Stimulated activated CD4-positive, alpha-beta T cell treated with anti-CD3 and anti-CD28 coated beads, Interleukin-2, amount 100 ng/mL, for 24 hours (primary cell): ENCODE measurements around the gene HHIPL1.
"Not testable (repeated sequence)": the region's sequence is repeated elsewhere in the genome, so short reads cannot be mapped to it uniquely, and the experiment has no call there.

Experiments
- DNase-seq, 2 donors: peaks; one replicate each; pipeline ENCODE4 v3.0.0-alpha.2; 2020

The HHIPL1 gene

DNA sequence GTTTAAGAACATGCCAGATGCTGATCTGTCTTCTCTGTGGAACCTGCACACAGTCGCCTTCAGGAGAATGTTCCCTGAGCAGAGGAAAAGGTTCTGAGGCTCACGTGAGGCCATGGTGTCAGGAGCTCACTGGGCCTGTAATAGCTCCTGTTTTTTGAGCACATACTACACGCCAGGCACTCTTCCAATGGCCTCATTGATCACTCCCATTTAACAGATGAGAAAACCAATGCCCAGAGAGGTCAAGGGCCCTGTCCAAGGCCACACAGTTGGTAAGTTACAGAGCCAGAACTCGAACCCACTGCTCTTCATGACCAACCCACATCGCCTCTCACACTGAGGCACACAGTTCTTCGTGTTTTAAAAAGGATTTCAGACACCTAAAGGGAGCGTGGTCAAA is 7.3 kb upstream of the HHIPL1 start:
- no peak for DNase-seq

DNA sequence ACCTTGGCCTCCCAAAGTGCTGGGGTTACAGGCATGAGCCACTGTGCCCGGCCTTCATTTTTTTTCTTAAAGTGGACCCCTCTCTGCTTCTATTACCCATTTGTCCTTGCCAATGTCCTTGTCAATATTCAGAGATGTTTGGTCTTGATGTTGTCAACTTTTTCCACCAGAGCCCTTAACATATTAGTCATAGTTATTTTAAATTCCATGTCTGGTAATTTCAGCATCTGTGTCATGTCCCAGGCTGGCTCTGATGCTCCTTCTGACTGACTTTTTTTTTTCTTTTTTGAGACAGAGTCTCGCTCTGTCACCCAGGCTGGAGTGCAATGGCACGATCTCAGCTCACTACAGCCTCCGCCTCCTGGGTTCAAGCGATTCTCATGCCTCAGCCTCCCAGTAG is 2.2 kb upstream of the HHIPL1 start:
- not testable (repeated sequence) for DNase-seq

DNA sequence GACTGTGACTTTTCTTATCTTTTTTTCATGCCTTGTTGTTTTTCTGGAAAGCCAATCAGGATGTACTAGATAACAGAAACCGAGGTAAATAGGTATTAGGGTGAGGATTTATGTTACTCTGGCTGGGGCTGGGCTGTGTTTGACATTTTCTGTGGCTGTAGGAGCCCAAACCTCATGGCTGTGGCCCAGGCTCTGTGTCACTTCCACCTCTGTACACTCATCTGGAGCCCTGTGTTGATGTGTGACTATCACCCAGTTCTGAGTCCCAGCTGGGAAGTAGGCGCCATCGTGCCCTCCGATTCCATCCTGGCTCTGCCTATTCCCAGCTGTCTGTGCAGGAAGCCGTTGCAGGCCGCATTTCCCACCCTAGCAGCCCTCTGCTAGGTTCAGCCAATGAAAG is 1.6 kb upstream of the HHIPL1 start:
- no peak for DNase-seq

DNA sequence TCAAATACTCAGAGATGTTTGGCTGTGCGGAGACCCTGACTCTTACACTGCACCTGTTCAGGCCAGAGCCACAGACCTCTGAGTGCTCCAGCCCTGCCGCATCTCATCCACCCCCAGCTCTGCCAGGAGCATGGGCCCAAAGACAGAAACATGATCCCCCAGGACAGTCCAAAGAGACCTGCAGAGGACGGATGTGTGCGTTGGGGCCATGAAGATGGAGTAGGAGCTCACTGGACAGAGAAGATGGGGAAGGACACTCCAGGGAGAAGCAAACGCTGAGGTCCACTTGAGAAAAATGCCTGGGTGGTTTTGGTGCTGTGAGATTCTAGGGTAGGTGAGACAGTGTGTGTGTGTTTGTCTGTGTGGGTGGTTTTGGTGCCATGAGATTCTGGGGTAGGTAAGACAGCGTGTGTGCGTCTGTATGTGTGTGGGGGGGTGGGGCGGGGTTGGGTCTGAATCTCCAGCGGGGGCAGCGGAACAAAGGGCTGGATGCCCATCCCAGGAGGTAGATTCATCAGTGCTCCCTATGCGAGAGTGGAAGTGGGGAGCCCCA is 818 bp upstream of the HHIPL1 start:
- no peak for DNase-seq

- no peak for DNase-seq
Observed at GRCh38 chr14:99645545-99646505, 896 bp downstream of the HHIPL1 start.

DNA sequence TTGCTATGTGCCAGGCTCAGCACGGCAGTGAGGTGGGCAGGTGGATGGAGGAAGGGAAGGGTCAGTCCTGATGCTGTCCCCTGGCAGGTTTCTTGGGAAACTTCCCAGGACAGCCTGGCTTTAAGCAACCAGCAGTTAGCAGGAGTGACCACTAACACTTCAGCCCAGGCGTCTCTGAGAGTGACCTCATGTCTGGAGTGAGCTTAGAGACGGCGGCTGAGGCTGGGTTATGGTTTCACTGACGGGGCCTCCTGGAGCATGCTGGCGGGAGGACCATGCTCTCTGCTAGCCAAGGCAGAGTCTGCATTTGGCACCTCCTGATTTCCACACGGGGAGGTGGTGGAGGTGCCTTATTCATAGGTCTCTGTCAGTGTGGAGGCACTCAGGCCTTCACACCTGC is 2.5 kb downstream of the HHIPL1 start:
- DNase-seq, result no peak

GRCh38 chr14:99648027-99648784 is 3.3 kb downstream of the HHIPL1 start:
- DNase-seq, result no peak

GRCh38 chr14:99649219-99649618 is 4.3 kb downstream of the HHIPL1 start:
- DNase-seq, result no peak

DNA sequence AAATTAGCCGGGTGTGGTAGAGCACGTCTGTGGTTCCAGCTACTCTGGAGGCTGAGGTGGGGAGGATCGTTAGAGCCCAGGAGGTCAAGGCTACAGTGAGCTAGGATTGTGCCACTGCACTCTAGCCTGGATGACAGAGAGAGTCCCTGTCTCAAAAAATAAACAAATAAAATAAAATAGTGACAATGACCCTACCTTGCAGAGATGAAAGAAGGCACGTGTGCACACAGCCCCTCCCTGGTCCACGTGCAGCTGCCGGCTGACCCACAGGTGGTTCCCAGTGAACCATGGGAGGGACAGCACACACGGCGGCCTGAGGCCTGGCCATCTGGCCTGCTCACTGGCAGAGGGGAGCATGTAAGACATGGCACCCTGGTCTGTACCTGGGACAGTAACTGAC is 4.7 kb downstream of the HHIPL1 start:
- no peak for DNase-seq

DNA sequence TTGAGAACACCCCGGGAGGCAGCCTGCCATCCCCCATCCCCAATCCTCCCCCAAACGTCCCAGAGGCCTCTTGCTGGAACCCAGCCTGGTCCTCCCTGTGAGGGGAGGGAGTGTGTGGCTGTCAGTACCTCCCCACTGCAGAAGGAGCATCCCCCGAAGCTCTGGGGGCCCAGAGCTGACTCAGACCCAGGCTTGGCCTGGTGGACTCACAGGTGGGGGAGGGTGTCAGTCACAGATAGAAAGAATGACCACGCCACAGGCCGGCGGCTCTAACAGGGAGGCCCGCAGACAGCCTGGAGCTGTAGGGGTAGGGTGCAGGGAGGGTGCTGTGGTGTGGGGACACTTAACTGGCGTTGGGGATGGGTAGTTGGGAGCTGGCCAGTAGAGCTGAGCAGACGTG is 5.3 kb downstream of the HHIPL1 start:
- DNase-seq, result no peak

DNA sequence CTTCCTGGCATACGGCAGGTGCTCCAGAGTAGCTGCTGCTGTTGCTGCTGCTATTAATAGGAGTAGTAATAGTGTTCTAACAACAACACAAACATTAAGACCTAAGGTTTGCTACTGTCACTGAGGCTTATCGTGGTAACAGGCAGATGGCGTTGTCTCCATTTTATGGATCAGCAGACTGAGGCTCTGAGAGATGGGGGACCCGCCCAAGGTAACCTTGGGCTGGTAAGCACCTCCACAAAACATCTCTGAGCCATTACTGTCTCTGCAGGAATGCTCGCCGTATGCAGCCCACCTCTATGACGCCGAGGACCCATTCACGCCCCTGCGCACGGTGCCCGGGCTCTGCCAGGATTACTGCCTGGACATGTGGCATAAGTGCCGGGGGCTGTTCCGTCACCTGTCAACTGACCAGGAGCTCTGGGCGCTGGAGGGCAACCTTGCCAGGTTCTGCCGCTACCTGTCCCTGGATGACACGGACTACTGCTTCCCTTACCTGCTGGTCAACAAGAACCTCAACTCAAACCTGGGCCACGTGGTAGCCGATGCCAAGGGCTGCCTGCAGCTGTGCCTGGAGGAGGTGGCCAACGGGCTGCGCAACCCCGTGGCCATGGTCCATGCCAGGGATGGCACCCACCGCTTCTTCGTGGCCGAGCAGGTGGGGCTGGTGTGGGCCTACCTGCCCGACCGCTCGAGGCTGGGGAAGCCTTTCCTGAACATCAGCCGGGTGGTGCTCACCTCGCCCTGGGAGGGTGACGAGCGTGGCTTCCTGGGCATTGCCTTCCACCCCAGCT is 7.2 kb downstream of the HHIPL1 start:
- no peak for DNase-seq

DNA sequence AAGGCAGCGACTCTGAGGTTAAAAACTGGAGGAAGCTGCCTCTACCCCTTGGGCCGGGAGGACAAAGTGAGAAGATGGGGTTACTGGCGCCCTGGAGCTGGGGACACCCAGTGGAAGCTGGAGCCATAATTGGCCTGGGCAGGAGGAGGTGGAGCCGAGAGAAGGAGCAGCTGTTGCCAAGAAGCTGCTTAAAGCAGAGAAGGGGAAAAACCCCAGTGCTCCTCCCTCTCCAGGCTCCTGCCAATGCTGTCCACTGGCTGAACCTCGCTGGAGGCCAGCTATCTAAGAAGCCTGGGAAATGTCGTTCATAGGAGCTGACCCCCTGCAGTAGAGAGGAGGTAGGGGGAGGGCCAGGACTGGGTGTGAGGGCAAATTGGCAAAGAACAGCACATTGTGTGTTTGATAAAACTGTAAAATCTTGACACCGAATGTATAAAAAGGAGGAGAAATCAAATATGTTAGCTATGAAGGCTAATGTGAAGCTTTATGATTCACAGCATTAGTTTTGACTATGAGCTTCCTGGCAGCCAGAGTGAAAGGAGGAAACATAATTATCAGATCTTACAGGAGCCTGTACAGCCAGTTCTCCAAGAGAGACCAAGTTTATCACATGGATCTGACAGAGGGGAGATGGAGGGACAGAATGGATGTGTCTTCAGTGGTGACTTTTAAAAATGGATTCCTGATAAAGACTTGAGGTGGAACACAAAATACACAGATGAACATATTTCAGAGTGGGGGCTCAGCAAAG is 9.5 kb downstream of the HHIPL1 start:
- no peak for DNase-seq

GRCh38 chr14:99655521-99655920 is 10.6 kb downstream of the HHIPL1 start:
- DNase-seq, result no peak

GRCh38 chr14:99656171-99656570 is 11.2 kb downstream of the HHIPL1 start:
- DNase-seq, result no peak

GRCh38 chr14:99657645-99658155 is 12.8 kb downstream of the HHIPL1 start:
- no peak for DNase-seq

GRCh38 chr14:99658218-99658845 is 13.4 kb downstream of the HHIPL1 start:
- DNase-seq, result no peak

DNA sequence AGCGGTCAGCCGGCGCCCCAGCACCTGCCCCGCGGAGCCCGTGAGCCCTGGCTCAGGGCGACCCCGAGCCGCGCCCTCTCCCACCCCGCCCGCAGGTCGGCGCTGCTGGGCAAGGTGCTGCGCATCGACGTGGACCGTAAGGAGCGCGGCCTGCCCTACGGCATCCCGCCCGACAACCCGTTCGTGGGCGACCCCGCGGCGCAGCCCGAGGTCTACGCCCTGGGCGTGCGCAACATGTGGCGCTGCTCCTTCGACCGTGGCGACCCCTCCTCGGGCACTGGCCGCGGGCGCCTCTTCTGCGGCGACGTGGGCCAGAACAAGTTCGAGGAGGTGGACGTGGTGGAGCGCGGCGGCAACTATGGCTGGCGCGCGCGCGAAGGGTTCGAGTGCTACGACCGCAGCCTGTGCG is 14.4 kb downstream of the HHIPL1 start:
- no peak for DNase-seq

GRCh38 chr14:99660006-99660566 is 15.2 kb downstream of the HHIPL1 start:
- no peak for DNase-seq

DNA sequence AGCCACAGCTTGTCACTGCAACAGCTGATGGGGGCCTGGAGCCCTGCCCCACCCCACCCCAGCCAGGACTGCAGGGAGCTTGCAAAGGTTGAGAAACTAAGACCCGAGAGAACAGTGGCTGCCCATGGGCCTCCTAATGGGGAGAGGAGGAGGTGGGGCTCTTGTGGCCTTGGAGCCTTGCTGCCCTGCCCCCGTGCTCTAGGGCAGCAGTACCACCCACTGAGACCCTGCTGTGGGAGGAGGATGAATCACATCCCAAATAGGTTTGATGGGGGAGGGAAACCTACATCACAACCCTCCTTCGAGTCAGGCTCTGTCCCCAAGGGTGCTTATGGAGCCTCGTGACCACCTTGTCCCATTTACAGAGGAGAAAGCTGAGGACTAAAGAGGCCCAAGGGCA is 15.9 kb downstream of the HHIPL1 start:
- no peak for DNase-seq

- not testable (repeated sequence) for DNase-seq
Observed at GRCh38 chr14:99661206-99661605, 16.3 kb downstream of the HHIPL1 start.

DNA sequence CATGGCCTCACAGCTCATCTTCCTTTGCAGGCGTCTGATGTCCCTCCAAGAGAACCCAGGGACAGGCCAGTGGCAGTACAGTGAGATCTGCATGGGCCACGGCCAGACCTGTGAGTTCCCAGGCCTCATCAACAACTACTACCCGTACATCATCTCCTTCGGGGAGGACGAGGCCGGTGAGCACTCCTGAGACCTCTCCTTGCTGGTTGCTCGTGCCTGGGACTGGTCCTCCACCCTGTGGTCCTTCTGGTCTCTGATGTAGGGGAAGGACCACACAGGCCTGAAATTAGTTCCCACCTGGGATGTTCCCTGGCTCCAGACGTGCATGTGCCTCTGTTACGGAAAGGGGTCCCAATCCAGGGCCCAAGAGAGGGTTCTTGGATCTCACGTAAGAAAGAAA is 17.9 kb downstream of the HHIPL1 start:
- DNase-seq, result no peak
